HTERT RPE-1 (cell line): ENCODE measurements around the gene EIF2B4.

Source experiments
- in situ Hi-C: fragments of 300-500 bp; cut with MboI; formaldehyde crosslinking; loops from 4 replicates; pipeline ENCODE4 v1.14.3; 2020; ENCODE audit warnings: low sequenced_read_pairs

Gene EIF2B4

GRCh38 chr2:27370026-27370815 is at the start of gene EIF2B4, which contains the start of gene SNX17:
Gene EIF2B4, minus strand, starts transcription at chr2:27370338. Its CDS starts 24 bp downstream, at chr2:27370314.
Gene SNX17, plus strand, starts transcription at chr2:27370616. Its CDS starts 128 bp downstream, at chr2:27370744.
- in situ Hi-C loops: no loop called here

- in situ Hi-C loops: no loop called here
Observed at GRCh38 chr2:27416151-27416550, 46.0 kb upstream of the EIF2B4 start.

- in situ Hi-C loops: no loop called here
Observed at GRCh38 chr2:27412419-27413152, 42.4 kb upstream of the EIF2B4 start.

GRCh38 chr2:27409321-27410073 is 39.4 kb upstream of the EIF2B4 start, which contains the start of gene PPM1G:
Gene PPM1G, minus strand, starts transcription at chr2:27409591. Its CDS starts 169 bp downstream, at chr2:27409422.
- in situ Hi-C loops: no loop called here

GRCh38 chr2:27408601-27409320 is 38.6 kb upstream of the EIF2B4 start:
- in situ Hi-C loops: no loop called here

GRCh38 chr2:27407798-27408491 is 37.8 kb upstream of the EIF2B4 start:
- in situ Hi-C loops: no loop called here

- in situ Hi-C loops: no loop called here
Observed at GRCh38 chr2:27400348-27401135, 30.4 kb upstream of the EIF2B4 start.

- in situ Hi-C loops: no loop called here
Observed at GRCh38 chr2:27398962-27399361, 28.8 kb upstream of the EIF2B4 start.

GRCh38 chr2:27393225-27393624 is 23.1 kb upstream of the EIF2B4 start:
- in situ Hi-C loops: no loop called here

GRCh38 chr2:27390822-27391679 is 20.9 kb upstream of the EIF2B4 start:
- in situ Hi-C loops: no loop called here

- in situ Hi-C loops: no loop called here
Observed at GRCh38 chr2:27381577-27382181, 11.5 kb upstream of the EIF2B4 start.

- in situ Hi-C loops: no loop called here
Observed at GRCh38 chr2:27380626-27381545, 10.7 kb upstream of the EIF2B4 start, which contains the start of gene ZNF513. Gene ZNF513, minus strand, starts transcription at chr2:27380734. Its CDS starts 208 bp downstream, at chr2:27380526.

GRCh38 chr2:27379836-27380625 is 9.9 kb upstream of the EIF2B4 start:
- in situ Hi-C loops: no loop called here

GRCh38 chr2:27379383-27379835 is 9.3 kb upstream of the EIF2B4 start:
- in situ Hi-C loops: no loop called here

GRCh38 chr2:27378809-27379290 is 8.7 kb upstream of the EIF2B4 start:
- in situ Hi-C loops: no loop called here
